GM18520 (cell line): Measurements from ENCODE around the gene DLG2.
"Not testable (repeated sequence)": the region's sequence is repeated elsewhere in the genome, so short reads cannot be mapped to it uniquely, and the experiment has no call there.

ENCODE experiments used
- ATAC-seq: cut with Tn5 transposase; IDR thresholded peaks from one replicate; pipeline ENCODE4 v1.9.1; 2021; ENCODE audit not compliant: unreplicated experiment

DLG2 gene

DNA sequence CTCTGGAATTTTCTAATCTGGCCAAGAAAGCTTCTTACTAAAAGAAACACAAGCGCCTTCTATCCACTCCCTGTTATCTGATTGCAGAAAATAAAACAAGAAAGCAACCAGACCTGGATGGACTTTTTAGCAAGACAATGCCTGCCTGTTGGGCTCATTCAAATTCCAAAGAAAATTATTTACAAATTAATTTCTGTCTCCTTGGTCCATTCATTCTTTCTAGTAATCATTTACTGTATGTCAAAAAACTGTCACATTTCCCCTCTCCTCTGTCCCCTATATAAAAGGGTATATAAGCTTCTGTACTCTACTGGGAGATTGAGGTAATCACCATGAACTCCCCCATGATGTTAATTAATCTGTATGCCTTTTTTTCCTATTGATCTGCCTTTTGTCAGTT is 279.9 kb downstream of the DLG2 start:
- no peak for ATAC-seq

DNA sequence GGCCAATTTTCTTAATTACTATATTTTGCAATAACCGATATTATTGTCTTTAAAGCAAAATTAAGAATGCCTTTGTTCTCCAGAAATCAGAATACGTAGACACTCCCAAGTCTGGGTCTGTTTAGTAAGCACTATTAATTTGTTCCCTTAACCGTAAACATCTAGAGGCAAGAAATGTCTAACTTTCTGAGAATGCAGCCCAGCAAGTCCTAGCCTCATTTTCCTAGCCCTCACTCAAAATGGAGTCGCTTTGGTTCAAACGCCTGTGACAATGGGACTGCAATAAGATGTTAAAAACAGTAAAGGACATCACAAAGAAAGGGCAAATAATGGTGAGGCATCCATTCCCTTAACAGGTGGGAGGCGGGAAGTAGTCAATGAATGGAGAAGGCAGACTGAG is 280.7 kb downstream of the DLG2 start:
- no peak for ATAC-seq

DNA sequence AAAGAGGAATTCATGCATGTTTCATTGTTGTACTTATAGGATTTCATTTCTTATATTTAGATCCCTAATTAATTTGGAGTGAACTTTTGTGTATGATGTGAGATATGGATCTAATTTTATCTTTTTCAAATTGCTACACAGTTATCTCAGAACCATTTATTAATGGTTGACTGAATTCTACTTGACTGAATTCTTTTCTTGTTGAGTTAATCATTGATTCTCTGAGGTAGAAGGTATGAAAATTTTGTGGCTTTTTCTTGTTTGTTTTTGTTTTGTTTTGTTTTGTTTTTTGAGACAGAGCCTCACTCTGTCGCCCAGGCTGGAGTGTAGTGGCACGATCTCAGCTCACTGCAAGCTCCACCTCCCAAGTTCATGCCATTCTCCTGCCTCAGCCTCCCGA is 286.3 kb downstream of the DLG2 start:
- not testable (repeated sequence) for ATAC-seq

DNA sequence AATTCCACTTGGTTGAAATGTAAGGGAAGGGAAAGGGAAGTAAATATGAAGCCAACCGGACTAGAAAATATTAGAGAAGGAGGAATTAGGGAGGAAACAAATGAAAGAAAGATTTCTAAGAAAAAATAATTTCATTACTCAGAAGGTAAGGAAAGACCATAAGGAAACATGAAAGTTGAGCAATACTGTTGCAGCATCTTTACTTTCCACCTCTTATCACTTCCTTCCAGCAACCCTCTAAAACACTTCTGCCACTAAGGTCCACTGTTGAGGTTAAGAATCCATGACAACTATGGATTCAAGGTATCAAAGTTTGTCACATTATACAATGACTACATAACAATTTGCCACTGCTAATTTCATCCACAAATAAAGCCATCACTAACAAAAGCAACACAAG is 308.6 kb downstream of the DLG2 start:
- no peak for ATAC-seq

DNA sequence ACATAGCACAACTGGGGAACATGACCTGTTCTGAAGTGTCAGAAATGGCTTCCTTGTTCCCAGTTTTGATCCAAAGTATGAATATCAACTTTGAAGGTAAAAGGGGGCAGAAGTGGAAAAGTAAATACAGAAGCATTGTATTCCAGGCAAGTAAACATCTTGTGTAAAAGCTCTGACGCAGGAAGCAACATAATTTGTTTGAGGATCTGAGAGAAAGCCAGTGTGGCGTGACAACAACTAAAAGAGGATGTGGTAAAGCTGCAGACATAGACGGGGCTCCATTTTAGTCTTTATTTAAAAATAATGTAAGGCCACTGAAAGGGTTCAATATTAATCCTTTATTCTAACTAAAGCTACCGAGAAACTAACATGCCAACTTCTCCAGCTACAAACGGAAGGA is 310.2 kb downstream of the DLG2 start:
- ATAC-seq, result peak; percentile 94

DNA sequence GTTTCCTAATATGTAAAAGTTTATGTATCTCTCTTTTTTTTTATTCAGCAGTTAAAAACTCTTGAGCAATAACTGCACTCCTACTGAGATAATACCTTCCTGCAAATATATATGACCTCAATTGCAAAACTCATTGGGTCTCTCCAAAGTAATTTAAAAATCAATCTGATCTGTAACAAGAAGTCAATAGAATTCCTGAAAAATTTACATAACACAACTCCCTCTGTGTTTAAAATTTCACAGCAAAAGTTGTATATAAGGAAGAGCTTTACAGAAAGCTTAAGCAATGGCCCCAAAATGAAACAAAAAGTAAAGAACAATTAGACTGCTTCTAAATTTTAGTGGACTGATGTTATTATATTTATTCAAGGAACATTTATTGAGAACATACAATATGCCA is 313.4 kb downstream of the DLG2 start:
- ATAC-seq, result no peak

DNA sequence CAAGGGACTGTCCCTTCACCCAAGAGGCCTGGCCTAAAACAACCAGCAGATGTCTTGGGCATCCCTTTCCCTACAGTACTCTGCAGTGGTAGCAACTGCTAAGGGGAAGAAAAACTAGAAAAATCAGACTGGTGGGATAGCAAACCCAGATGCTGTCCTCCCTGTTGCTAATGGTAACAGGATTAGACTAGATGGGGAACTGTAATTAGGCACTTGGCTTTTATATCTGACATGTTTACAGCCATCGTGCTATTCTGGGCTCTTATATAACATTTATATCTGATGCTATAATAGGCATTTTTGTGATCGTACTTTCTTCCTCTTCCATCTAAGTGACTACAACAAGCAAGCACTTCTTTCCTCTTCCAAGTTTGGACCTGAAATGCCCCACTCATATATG is 316.7 kb downstream of the DLG2 start:
- ATAC-seq, result no peak

DNA sequence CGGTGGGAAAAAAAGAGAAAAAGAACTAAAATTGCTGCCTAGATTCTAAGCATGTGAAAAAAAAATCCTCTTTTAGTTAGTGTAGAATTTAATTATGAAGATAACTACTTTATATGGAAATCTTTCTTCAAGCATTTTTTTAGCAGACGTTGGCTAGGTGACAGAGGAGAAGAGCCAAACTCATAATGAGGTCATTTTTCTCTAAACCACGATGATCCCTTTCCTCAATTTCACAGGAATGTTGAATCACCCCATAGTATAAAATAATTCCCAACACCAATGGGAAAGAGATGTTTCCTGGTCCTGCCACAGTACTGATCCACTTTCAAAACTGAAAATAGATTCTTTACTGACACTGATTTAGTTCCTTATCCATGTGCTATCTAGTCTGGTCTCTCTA is 319.8 kb downstream of the DLG2 start:
- ATAC-seq, result no peak

DNA sequence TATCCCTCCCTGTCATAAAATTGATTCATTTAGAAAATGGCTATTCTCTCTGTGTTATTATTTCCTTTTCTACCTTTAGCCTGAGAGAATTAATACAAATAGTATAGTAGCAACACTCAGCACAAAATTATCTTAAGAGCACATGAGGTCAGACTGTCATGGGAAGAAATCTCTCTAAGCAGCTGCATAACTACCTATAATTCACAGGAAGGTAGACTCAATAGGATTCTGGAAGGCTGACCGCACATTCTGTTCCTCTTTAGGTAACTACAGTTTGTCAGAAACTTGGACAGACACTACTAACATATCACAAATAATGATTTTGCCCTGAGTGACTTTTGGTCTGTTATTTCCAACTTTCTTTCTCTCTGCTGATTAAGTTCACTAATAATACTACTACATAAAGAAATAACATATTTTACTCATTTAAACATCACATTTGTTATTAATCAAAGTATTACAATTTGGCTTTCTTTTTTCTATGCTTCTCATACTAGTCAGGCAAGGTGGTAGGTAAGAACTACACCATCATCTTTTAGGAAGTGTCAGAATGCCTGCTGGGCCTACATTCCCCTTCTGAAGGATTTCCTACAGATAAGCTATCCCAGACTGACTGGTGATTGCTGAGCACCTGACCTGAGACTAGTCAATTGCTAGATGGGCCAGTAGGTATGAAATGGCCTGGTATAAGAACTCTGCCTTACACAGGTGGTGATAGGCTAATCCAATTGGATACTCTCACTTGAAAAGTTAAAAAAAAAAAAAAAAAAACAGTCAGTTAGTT is 325.1 kb downstream of the DLG2 start:
- ATAC-seq, result no peak

DNA sequence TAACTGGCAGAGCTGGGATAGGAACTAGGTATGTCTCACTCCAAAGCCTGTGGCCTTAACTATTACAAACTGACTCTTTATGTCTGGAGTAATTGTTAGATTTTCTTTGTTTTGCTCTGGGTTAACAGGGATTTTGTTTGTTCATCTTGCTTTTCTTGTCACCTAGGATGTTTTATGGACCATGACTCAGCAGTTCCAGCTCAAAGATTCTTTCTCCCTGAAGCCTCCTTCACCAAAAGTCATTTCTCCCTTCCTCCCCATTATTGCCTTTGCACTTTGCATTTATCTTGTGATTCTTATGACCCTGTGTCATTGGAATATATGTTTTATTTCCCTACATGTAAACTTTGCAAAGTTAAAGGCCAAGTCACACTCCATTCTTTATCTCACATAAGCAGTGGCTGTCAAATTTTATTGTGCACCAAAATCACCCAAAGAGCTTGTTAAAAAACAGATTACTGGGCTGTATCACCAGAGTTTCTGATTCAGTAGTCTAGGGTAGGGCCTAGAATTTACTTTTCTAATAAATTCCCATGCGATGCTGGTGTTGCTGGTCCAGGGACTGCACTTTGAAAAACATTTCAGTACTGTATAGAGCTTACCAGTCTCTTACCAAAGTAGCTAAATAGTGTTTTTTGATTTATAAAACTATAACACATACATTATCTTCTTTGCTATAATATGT is 327.7 kb downstream of the DLG2 start:
- ATAC-seq, result no peak

DNA sequence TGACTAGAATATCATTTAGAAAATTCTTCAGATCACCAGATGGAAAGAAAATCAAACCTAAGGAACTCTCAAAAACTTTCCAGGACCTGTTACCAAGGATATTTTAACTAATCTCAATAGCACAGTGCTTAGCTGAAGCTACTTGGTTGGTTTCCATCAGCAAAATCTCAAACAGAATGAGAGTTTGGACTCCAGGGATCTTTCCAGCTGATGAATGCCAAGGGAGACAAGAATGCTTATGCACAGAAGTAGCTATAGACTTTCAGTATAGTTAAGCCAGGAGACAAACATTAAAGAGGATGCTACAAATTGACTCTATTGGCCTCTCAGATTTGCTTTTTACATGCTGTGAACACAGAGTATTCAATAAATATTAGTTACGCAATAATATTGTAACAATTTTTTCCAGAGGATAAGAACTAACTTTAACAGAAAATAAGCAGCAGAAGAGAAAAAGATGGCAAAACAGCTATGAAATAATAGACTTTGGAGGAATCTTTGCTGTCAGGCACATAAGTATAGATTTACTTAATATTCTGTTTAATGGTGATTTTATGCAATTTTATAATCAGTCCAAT is 331.4 kb downstream of the DLG2 start:
- no peak for ATAC-seq

DNA sequence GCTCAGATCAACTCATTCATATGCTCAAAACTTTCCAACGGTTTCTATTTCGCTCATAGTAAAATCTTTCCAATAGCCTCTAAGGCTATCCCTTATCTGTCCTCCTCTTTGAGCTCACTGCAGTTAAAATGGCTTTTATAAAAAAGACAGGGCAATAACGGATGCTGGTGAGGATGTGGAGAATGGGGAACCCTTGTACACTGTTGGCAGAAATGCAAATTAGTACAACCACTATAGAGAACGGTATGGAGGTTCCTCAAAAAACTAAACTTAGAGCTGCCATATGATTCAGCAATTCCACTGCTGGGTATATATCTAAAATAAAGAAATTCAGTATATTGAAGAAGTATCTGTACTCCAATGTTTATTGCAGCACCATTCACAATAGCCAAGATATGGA is 345.6 kb downstream of the DLG2 start:
- no peak for ATAC-seq

DNA sequence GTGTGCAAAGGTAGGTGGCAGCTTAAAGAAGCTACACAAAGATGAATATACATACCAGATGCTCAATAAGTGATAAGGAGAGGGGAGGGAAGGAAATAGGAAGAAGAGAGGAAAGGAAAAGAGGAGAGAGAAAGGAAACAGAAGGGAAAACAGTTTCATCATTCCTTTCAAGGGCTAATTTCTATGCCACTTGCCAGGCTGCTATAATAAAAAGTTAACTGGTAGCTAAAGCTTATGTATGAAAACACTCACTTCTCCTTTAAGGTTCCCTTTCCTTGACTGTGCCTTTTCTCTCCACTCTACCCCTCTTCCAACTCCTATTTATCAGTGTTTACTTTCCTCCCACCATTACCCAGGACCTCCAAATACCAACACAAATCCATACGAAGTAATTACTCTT is 347.9 kb downstream of the DLG2 start:
- no peak for ATAC-seq

DNA sequence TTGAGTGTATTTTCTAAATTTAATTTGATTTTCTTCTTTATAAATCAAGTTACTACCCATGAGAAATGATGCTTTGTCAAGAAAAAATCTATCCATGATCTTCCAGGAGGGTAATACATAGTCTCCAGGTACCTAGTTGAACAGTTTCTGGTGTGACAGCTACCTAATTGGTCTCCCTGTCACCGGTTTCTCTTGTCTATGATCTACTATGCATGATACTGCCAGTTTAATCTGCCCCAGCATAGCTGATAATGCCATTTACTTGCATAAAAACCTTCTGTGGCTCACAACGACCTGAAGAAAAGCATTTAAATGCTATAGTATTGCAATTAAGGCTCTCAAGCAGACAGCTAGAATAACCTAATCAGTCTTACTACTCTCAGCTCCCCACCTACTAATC is 349.5 kb downstream of the DLG2 start:
- ATAC-seq, result no peak

DNA sequence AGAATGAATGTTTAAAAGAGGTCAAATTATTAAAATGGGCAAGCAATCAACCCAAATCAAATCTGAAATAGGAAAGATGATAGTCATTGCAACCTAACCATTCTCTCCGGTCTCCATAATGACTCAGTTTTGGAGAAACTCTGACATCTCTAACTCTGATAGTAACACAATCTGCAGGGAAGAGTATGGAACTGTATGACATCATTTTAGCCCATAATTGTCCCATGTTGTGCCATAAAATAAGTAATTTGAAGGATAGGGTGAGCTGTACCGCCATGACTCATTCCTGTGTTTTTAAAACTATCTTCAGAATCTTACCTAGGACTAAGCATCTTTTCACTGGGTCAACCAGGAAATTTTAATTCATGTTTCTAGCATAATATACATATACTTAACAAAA is 350.8 kb downstream of the DLG2 start:
- ATAC-seq, result no peak

DNA sequence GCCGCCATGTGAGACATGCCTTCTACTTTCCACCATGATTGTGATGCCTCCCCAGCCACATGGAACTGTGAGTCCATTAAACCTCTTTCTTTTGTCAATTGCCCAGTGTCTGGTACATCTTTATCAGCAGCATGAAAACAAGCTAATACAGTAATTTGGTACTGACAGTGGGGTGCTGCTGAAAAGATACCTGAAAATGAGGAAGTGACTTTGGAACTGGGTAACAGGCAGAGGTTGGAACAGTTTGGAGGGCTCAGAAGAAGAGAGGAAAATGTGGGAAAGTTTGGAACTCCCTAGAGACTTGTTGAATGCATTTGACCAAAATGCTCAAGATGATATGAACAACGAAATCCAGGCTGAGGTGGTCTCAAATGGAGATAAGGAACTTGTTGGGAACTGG is 356.8 kb downstream of the DLG2 start:
- not testable (repeated sequence) for ATAC-seq

DNA sequence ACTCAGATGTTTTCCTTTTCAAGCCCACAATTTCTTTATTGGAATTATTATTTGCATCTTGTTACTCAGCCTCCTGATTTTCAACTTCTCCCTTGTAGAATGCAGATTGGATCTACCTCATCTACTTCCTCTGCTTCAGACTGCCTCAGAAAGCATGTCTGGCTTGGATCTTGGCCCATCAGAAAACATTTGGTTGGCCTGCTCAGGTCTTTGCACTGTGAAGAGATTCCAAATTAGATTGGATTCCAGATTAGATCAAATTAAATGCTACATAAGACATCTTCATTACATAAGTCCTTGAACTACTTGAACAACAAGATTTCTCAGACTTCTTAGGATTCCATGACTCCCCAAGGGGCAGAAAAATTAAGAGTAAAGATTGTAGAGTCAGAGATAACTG is 358.0 kb downstream of the DLG2 start:
- ATAC-seq, result no peak

DNA sequence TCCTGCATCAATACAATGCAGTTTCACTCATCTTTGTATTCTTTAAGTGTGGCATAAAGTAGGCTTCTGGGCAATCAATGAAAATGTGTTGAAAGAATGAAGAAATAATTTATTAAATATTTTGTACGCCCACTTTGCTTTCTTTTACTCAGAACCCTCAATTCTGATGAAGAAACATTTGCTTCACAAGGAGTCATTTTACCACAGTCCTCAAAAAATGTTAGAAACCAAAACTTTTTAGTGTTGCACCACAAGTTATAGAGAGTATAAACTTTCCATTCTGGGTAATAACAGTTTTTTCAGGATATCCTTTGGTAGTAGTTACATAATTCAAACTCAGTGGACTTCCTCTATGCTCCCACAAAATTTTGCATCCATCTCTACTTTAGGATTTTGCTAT is 360.5 kb downstream of the DLG2 start:
- no peak for ATAC-seq

DNA sequence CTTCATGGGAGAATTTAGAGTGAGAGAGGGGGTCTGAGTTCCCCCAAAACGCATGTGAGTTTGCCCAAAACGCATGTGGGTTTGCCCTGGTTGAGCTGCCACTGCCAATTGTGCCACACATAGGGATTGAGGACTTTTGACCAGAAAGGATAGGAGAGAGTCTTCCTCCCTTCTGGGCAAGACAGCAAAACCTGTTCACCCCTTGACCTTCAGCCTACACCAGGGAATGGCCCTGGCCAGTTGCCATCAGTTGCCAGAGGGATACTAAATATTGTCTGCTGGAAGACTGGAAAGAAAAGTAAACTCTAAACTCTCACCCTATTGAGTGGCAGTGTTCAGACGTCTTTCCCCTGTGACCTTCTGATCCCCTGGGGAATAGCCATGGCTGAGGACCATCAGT is 363.8 kb downstream of the DLG2 start:
- ATAC-seq, result no peak

DNA sequence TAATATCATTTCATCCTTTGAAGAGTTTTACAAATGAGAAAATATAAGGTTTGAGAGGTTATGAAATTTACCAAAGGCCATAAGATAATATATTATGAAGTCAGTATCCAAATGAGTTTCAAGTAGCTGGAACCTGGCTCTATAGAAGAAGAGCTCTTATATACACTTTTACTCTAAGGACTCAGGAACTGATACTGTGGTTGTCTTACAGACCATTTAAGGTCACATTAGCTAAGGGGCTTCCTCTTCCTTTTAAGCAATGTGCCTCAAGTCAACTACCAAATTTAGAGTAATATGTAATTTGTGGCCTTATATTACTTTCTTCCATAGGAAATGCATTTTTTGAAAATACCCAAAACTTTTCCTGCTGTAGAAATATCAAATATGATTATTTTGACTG is 369.3 kb downstream of the DLG2 start:
- ATAC-seq, result no peak

DNA sequence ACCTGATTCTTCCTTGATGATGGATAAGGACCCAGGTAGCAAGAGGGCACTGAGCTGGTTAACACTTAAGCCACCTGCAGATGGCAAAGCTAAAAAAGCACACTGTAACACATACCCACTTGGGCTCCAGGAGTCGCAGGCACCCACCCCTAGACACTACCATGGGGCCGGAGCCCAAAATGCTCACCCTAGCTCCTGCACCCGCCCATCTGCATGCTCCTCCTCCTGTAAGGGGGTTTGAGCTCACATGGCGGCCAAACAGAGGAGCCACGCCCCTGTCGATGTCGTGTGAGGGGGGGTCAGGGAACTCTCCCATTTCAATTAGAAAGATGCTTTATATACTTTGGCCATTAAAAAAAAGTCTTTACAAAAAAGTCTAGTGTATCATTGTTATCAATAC is 370.7 kb downstream of the DLG2 start:
- ATAC-seq, result no peak

DNA sequence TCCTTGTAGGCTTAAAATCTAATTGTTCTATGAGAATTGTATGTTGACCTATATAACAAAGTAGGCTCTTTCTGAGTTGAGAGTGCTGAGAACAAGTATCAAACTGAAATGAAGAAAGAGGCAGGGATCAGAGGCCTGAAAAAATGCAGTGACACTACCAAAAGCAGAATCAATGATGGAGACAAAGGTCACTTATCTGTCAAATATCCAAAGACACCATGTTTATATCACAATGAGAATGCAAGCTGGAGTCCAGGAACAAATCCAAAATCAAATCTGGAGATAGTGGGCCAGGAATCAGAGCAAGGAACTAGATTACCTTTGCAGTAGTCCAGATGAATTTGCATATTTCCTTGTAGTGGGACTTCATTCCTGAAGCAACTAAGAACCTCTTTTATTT is 377.7 kb downstream of the DLG2 start:
- ATAC-seq, result no peak
